Tibial nerve (tissue), 3 donors: ENCODE measurements around the gene OSBPL5.

Source experiments
- CTCF ChIP-seq, 5 experiments: fragments of 200-600 bp in 3 of 5; fragments of 450-650 bp in 2 of 5; sonication (generic) in 3 of 5; IDR thresholded peaks; one replicate each; pipeline ENCODE4 v1.5.1; 2016 to 2019; ENCODE audit warnings: antibody characterized with exemption in 5 of 5, mild to moderate bottlenecking in 3 of 5, moderate library complexity in 2 of 5
- POLR2A ChIP-seq, 2 donors: fragments of 450-650 bp; IDR thresholded peaks; one replicate each; pipeline ENCODE4 v1.6.1; 2017; ENCODE audit warnings: antibody characterized with exemption in 2 of 2, mild to moderate bottlenecking in 2 of 2, moderate library complexity in 2 of 2

GRCh38 chr11:3158131-3158591 lies 6.9 kb downstream of the OSBPL5 start:
- TF ChIP-seq CTCF (IDR thresholded peaks at IDR 0.05) (no peak), POLR2A (IDR thresholded peaks at IDR 0.05) (no peak)
